GM21723 (cell line): ENCODE measurements around the gene THRB.
"Not testable (repeated sequence)": the region's sequence is repeated elsewhere in the genome, so short reads cannot be mapped to it uniquely, and the experiment has no call there.

Source experiments
- ATAC-seq: cut with Tn5 transposase; IDR thresholded peaks from one replicate; pipeline ENCODE4 v1.9.1; 2021; ENCODE audit warnings: mild to moderate bottlenecking, moderate library complexity; ENCODE audit not compliant: unreplicated experiment

THRB gene

DNA sequence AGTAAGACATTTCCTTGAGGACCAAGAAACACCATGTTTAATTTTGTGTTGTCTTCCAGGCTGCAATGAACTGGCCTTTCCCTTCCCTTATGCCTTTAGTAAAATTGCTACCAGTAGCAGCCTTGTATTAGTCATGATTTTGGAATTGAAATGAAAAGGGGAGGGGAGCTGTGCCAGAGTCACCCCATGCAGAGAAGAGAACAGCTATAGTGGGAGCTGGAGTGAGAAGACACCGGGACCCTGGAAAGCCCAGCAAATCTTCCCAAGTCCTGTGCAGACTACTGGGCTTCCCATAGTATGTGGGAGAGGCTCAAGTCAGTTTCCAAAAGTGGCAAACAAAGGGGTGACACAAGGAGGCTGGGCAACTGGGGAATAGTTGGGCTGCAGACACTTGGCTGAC, 371.1 kb downstream of the THRB start:
- ATAC-seq: no peak

DNA sequence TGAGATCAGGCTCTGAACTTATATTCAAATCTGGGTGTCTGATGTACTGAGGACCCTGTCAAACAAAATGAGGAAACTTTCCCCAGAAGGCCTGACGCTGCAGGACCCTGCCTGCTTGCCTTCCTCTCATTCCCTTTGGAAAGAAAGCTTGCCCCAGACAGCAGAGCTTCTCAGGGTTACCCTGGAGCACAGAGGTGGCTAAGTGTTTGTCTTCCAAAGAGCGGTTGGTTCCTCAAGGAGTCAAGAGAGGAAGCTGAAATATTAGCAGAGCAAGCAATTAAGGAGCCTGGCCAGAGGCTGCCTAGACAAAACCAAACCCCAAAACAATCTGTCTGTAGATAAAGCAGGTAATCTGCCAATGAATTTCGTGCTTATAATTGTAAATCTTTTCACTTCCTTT, 374.2 kb downstream of the THRB start:
- no peak for ATAC-seq

DNA sequence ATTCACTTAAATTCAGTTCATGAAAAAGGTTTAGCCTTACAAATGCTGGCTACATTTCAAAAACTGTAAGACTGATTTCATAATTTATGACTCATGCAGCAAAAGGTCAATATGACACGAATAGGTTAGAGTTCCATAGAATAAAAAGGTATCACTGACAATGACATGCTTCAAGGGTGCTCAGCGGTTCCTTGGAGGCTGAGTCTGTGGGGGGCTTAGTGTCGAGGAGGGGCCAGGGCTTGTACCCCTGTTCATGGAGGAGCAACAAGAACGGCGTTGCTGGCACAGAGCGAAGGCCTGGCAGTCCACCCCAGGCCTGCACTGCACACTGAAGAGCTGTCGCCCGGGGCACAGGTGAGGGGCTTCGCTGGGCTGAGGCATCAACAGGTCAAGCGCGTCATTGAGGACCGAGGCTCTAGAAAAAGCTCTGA, 375.3 kb downstream of the THRB start:
- ATAC-seq: no peak

DNA sequence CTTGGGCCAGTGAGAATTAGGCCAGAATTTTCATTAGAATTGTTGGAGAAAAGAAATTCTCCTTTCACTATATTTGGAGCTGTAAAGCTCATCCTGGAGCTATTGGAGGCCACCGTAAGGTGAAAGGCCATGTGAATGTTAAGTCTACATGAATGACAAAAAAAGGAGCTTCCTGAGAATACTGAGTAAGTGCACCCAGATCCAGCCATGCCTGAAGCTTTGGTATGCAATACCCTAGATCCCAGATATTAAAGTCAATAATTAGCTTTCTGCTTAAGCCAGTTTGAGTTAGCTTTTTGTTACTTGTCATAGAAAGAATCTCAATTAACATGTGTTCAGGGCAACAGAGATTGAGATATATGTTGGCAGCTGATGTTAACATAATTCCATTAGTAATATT, 377.1 kb downstream of the THRB start:
- ATAC-seq: no peak

DNA sequence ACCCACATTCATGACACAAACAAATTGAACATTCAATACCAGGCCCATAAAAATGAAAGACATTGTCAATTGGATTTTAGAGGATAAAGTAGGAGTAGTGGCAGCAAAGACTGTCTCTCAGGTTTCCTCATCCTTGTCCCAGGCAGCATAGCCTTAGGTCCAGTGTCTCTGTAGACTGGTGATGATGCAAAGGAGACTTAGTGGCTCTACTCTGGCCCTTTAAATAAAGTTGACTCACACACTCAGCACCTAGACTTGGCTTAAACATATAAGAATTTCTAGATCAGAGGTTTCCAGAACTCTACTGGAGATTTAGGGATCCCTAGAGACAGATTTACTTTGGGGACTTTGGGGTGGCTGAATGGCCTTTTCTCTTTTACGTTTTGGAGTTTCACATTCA, 382.9 kb downstream of the THRB start:
- no peak for ATAC-seq

DNA sequence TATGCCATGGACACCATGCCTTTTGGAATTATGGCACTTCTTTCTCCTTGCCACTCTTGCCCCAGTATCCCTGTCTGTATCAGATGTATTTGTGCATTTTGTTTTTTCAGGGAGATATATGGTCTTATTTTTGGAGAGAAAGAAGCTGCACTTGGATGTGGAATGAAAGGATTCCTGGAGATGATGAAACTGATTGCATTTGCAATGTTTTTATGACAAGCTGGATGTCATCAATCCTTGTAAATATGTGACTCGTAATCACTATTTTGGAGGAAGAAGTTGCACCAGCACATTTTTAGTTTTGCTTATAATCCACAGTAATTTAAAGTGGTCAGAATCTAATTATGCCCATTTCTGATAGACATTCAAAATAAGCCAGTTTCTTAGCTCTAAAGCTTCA, 384.6 kb downstream of the THRB start:
- ATAC-seq: no peak

DNA sequence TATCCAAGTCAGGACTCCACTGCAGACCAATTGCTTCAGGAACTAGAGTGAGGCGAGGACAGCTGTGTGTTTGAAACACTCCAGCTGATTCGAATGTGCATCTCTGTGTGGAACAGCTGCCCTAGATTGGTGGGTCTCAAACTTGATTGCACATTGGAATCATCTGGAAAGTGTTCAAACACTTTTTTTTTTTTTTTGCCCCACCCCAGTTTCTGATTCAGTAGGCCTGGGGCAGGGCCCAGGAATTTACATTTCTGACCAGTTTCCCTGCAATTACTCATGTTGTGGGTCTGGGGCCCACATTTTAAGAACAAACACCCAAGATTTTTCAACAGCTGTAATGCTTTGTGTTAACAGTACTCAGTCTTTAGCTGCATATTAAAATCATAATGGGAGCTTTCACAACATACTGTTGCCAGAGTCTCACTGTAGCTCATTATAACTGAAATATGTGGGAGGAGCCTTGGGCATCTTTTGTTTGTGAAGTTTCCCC, 392.9 kb downstream of the THRB start:
- ATAC-seq: no peak

DNA sequence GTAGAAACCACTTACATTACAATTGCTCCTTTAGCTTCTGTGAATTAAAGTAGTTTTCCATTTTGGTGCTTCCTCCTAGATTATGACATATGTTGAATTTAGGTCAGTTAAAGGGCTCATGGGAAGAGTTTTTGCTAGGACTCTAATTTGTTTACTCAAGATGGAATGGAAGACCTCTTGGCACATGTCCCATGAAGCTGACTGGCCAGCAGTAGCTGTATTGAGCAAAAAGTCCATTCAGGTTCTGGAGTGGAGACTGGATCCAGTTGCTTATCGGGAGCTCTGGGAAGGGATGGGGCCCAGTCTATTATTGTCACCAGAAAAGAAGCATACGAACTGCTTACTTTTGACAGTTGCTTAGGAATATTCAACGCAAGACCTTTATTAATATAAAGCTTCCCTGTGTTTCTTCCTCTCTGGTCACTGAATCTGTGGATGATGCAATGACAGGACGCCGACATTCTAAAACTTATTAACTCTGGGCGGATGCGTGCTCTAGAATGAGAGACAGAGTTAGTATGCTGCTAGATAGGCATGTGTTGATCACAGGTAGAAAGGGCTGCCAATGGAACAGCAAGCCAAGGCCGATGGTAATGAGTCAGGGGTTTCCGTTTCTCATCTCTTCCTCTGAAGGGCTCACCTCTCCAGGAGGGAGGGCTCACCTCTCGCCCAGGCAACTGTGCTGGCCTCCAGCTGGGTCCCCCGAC, 393.8 kb downstream of the THRB start:
- no peak for ATAC-seq

DNA sequence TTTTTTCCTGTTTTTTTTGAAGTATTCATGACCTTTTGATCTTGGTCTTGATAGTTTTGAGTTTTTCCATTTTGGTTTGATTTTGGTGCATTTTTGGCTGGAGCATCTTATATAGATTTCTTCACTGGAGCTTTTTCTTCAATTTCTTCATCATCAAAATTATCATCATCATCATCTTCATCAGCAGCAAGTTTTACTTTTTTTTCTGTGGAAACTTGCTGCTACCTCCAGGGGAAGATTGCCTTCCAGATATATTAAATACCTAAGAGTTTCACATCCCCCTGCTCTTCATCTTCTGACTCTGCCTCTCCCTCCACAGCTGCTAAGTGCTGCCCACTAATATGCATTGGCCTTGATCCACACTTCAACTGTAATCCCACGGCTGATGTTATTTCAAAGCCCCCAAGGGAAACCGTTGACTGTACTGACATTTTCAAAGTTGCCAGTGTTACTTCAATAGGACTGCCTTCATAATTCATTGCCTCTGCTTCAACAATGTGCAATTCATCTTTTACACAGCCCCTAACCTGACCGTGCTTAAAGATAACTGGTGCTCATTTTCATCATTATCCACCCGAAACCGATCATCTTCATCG, 397.9 kb downstream of the THRB start:
- no peak for ATAC-seq

DNA sequence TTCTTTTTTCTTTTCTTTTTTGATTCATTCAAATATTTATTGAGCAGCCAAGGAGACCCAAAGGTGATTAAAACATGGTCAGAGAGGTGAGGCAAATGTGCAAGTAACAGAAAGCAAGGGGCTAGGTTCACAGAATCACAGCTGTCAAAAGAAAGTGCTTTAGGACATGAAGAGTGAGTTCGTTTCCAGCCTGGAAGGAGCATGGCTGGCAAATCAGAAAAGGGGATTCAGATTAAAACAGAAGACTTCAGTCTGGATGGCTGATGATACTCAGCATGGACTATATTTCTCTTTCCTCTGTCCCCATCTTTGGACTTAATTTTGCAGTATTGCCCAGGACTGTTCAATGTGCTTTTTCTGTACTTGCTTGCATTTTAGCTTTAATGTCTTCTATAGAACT, 398.4 kb downstream of the THRB start:
- ATAC-seq: no peak

DNA sequence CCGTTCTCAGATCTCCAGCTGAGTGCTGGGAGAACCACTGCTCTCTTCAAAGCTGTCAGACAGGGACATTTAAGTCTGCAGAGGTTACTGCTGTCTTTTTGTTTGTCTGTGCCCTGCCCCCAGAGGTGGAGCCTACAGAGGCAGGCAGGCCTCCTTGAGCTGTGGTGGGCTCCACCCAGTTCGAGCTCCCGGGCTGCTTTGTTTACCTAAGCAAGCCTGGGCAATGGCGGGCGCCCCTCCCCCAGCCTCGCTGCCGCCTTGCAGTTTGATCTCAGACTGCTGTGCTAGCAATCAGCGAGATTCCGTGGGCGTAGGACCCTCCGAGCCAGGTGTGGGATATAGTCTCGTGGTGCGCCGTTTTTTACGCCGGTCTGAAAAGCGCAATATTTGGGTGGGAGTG, 399.8 kb downstream of the THRB start:
- ATAC-seq: not testable (repeated sequence)

DNA sequence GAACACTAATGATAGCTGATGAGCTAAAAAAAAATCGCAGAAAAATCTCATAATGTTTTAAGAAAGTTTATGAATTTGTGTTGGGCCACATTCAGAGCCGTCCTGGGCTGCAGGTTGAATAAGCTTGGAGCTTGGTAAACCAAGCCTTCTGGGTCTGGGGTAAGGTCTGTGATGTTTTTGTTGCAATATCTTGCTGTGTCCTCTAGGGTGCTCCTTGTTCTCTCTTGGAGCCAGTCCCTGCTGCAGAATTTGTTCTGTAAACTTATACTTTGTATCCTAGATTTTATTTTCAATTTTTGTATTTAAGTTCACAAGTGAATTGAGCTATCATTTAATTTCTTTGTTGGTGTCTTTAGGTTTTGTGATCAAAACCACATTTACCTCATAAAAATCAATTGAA, 405.9 kb downstream of the THRB start:
- ATAC-seq: no peak

DNA sequence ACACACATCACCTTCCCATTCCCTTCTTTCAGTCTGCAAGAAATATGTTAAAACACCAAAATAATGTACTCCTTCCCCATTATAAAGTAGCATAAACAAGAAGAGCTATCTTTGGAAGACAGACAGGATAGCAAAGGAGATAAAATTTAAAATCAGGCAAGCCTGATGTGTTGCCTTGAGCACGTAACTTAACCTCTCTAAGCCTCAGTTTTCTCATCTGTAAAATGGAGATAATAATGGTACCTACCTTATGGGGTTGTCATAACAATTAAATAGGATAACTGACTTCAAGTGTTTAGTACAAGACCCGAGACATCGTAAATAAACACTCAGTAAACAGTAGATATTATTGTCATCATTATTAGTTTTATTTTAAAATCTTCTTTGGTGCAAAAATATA, 407.2 kb downstream of the THRB start:
- ATAC-seq: no peak

DNA sequence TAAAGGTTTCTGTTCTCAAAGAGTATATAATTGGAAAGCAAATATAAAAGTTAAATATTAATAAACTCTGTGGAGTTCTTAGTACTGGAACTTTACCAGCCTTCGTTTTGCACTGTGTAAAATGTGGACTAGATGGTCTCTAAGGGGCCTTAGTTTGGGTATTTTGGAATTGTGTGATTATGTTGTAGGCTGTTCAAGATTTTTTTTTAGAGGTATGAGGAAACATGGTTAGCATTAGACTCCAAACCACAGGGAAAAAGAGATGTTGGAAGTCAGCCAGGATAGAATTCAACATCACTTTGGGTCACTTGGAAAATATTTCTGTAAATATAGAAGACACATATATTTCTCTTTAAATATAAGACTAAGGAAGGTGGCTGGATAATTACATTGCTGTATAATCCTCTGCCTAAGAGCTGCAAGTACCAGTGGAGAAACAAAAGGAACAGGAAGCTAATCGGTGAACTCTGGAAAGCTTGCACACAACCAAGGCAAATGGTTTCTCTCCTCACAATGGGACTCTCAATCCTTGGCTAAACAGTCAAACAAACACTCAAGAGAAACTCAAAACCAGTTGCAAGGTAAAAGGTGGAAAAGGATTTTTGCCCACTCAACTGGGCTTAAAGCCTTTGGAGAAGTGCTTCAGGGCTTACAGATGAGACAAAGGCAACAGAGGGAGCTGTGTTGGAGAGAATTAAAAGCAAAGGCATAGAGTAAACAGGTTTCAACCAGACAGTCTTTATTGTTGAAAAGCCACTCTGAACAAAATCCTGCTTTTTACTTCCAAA, 407.8 kb downstream of the THRB start:
- ATAC-seq: no peak

DNA sequence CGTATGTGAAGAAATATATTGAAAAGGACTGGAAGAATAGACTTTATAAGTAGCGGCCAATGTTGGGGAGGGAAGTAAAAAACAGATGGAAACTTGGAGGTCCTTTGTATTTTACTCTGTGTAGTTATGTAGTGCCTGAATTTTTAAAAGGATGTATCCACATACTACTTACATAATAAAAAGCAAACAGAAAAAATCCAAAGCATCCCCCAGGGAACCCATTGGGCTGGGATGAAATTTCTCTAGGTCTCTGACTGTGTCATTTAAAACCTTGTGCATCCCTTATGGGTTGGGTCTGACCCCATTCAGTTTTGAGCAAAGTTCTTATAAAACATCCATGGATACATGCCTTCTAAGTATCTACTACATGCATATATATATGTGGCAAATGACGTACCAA, 408.4 kb downstream of the THRB start:
- no peak for ATAC-seq

DNA sequence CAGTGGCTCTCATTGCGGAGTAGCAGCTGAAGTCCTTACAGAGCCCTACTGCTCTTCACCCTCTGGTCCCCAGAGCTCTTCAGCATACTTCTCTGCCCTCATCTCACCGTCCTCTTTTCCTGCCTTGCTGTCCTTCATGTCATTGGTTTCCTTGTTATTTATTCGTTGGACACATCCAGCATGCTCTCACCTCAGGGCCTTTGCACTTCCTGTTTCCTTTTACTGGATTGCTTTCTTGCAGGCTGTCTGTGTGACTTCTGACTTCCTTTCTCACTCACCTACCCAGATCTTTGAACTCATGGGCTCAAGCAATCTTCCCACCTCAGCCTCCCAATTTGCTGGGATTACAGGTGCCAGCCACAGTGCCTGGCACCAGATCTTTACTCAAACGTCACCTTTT, 422.5 kb downstream of the THRB start:
- no peak for ATAC-seq

DNA sequence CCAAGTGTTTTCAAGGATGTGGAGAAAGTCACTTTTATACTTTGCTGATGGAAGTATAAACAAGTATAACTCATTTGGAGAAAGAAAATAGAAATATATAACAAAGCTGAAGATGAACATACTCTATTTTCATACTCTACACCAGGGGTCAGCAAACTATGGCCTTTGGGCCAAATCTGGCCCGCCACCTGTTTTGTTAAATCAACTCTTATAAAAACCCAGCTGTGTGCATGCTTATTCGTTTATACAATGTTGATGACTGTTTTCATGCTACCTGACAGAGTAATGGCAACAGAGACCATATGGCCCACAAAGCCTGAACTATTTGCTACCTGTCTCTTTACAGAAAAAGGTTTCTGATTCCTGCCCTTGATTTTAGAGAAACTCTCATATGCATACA, 425.6 kb downstream of the THRB start:
- ATAC-seq: no peak

DNA sequence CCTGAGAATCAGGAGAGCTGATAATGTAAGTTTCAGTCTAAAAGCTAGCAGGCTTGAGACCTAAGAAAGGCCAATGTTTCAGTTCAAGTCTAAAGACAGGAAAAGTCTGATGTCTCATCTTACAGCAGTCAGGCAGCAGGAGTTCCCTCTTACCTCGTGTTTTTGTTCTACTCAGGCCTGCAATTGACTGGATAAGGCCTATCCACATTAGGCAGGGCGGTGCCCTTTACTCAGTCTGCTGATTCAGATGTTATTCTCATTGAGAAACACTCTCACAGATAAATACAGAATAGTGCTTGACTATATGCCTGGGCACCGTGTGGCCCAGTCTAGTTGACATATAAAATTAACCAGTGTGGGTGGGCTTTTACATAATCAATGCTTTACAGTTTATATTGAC, 427.2 kb downstream of the THRB start:
- no peak for ATAC-seq
